ENCODE measurements around the gene PDZK1IP1. TPM values are rescaled to one million over a fixed set of nuclear protein-coding genes. Genes with fewer than 3 reads are reported as not detected.

The PDZK1IP1 gene
- total and polyA plus RNA-seq, 2 of the 4 experiments (the other 2 are of a cell fraction) = not detected

DNA sequence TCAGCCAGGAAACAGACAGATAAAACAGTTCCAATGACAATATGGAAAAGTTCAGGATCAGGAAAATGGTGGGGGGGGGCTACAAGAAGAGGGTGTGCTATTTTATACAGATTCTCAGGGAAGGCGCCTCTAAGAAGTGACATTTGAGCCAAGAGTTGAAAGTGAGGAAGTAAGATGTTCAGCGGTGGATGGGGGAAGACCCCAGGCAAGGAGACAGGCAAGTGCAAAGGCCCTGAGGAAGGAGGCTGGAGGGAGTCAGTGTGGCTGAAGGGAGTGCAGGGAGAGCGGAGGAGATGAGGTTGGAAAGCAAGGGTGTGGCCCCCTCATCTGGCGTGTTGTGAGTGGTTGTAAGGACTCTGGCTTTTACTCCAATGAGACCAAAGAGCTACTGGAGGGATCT, 8.4 kb upstream of the PDZK1IP1 start:
- no peak overlapping the region for H3K23ac ChIP-seq (ENCODE audit: low read depth, low read length)
- H4K5ac ChIP-seq (ENCODE audit: low read depth, low read length) = no peak overlapping the region
- H2BK120ac ChIP-seq (ENCODE audit: low read depth, low read length) = no peak overlapping the region
- H3K27ac ChIP-seq (ENCODE audit: insufficient read depth, low read length) = no peak overlapping the region
- no peaks in the 10 kb centered on the region for H3K4me1 ChIP-seq (ENCODE audit: control insufficient read depth, insufficient read depth, low read length)
- no peak overlapping the region for H2AFZ ChIP-seq (replicated peaks; ENCODE audit: low read length, poor library complexity)
- H3K4me2 ChIP-seq (ENCODE audit: low read depth, low read length) = no peak overlapping the region
- intact Hi-C loops (cut with micrococcal nuclease) = no loop called here
- WGBS, 2 experiments (ENCODE audit: extremely low coverage in 2 of 2, insufficient read length in 1 of 2) = 55% methylated on average over 3 of the region's 4 CpGs; no CpG with 5 or more reads in 1 of the 2 experiments
- no peak overlapping the region for H2BK20ac ChIP-seq (ENCODE audit: low read depth, low read length)
- DNase-seq (no peak), ATAC-seq (ENCODE audit: low read depth) (no peak)
- H2AK9ac ChIP-seq (replicated peaks; ENCODE audit: low read depth, low read length, poor library complexity) = no peak overlapping the region
- dilution Hi-C loops (cut with HindIII; ENCODE audit: low sequenced_read_pairs, unreplicated experiment) = no loop called here
- H4K20me1 ChIP-seq (ENCODE audit: insufficient read depth, low read length) = no peaks in the 10 kb centered on the region
- no peak overlapping the region for H3K9ac ChIP-seq (ENCODE audit: low read depth, low read length)
- no TSS peak for BruUV-seq (replicated peaks)
- CTCF ChIA-PET = no interaction called here
- no peak for TF ChIP-seq SMC3 (IDR thresholded peaks at IDR 0.05; ENCODE audit: low read depth, low read length)
- no peak for TF ChIP-seq CEBPB (IDR thresholded peaks at IDR 0.05; ENCODE audit: low read depth, low read length)
- no peak for TF ChIP-seq MXI1 (IDR thresholded peaks at IDR 0.05; ENCODE audit: borderline replicate concordance, low read depth, low read length)
- TF ChIP-seq RAD21 (IDR thresholded peaks at IDR 0.05; ENCODE audit: low read length) = no peak
- TF ChIP-seq POLR2A (IDR thresholded peaks at IDR 0.05; ENCODE audit: low read depth, low read length) = no peak
- no peak for TF ChIP-seq NFE2L2 (IDR thresholded peaks at IDR 0.05; ENCODE audit: low read depth, low read length)
- TF ChIP-seq, protein P1, sequence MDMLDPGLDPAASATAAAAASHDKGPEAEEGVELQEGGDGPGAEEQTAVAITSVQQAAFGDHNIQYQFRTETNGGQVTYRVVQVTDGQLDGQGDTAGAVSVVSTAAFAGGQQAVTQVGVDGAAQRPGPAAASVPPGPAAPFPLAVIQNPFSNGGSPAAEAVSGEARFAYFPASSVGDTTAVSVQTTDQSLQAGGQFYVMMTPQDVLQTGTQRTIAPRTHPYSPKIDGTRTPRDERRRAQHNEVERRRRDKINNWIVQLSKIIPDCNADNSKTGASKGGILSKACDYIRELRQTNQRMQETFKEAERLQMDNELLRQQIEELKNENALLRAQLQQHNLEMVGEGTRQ (IDR thresholded peaks at IDR 0.05; ENCODE audit: low read depth, low read length) = no peak
- TF ChIP-seq MAFK (IDR thresholded peaks at IDR 0.05; ENCODE audit: low read depth, low read length) = no peak
- no peak for TF ChIP-seq RCOR1 (IDR thresholded peaks at IDR 0.05; ENCODE audit: insufficient replicate concordance, low read length)
- in situ Hi-C loops (cut with MboI; ENCODE audit: low sequenced_read_pairs) = no loop called here
- no peak overlapping the region for H3K56ac ChIP-seq (ENCODE audit: extremely low read depth, insufficient read depth, low read length)
- no peaks in the 10 kb centered on the region for H3K79me1 ChIP-seq (ENCODE audit: low read depth in 1 of 2, low read length in 2 of 2)
- no peak overlapping the region for H2BK15ac ChIP-seq (ENCODE audit: low read depth, low read length)
- H3K14ac ChIP-seq (replicated peaks; ENCODE audit: low read depth, low read length) = no peak overlapping the region
- no peak overlapping the region for H4K91ac ChIP-seq (ENCODE audit: insufficient read depth, low read depth, low read length)
- no peaks in the 10 kb centered on the region for H3K36me3 ChIP-seq (ENCODE audit: control insufficient read depth, insufficient read depth, low read length)
- peaks cover 19% of the 10 kb centered on the region for H3K27me3 ChIP-seq (ENCODE audit: control insufficient read depth, insufficient read depth, low read length)
- no peak overlapping the region for H3K4me3 ChIP-seq (ENCODE audit: insufficient read depth, low read depth, low read length)
- no peak overlapping the region for H3K18ac ChIP-seq (ENCODE audit: low read depth, low read length)
- POLR2A ChIA-PET (ENCODE audit: unreplicated experiment) = no interaction called here
- H2AK5ac ChIP-seq (ENCODE audit: low read depth, low read length) = no peak overlapping the region
- no peaks in the 10 kb centered on the region for H3K9me3 ChIP-seq (ENCODE audit: control insufficient read depth, insufficient read depth, low read length)
- H4K8ac ChIP-seq (ENCODE audit: low read depth in 2 of 2, low read length in 2 of 2) = no peak overlapping the region
- no peaks in the 10 kb centered on the region for H3K9me1 ChIP-seq (ENCODE audit: insufficient read depth, low read length)
- no peak overlapping the region for H3K4ac ChIP-seq (ENCODE audit: low read depth, low read length)
- no peak overlapping the region for H2BK5ac ChIP-seq (ENCODE audit: low read depth, low read length, poor library complexity, severe bottlenecking)
